DMS114 treated with DMSO at 0.1 percent for 48 hours (cell line): ENCODE data around the gene PARP6.

Source experiments
- DNase-seq: peaks from one replicate; lab custom pipeline; 2025; ENCODE audit not compliant: unreplicated experiment; lab: John Stamatoyannopoulos, UW

Gene PARP6

DNA sequence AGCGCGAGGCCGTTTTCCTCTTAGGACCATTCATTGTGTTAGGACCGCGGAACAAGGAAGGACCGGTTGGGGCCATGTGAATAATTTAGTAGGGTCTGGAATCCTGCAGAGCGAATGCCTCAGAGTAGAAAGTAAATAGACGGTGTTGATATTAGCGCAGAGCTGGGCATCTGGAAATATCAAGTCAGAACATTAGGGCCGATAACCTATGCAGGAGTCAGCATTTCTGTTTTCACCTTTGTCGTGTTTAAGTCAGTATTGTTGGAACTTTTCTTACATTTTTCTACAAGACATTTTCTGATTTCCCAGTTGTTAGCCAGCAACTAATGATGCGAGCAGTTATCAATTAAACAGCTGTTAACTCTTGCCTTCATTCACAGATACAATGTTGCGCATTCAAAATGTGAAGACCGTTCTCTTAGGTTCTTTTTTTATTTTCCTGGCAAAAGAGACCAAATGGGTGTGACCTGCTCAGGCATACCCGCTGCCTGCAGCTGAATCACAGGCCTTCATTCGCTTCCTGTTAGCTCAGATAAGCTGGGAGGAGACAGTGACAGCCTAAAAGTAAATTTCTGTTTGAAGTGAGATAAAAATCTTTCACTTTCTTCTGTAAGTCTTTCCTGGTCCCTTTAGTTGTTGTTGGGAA is 40.4 kb downstream of the PARP6 start:
- no peak for DNase-seq

- DNase-seq: peak; percentile 91
Observed at GRCh38 chr15:72231066-72231832, 41.1 kb downstream of the PARP6 start, which contains the start of gene PKM. PKM (minus strand) TSS chr15:72231190; CDS start chr15:72219097, 12,093 bp downstream.

DNA sequence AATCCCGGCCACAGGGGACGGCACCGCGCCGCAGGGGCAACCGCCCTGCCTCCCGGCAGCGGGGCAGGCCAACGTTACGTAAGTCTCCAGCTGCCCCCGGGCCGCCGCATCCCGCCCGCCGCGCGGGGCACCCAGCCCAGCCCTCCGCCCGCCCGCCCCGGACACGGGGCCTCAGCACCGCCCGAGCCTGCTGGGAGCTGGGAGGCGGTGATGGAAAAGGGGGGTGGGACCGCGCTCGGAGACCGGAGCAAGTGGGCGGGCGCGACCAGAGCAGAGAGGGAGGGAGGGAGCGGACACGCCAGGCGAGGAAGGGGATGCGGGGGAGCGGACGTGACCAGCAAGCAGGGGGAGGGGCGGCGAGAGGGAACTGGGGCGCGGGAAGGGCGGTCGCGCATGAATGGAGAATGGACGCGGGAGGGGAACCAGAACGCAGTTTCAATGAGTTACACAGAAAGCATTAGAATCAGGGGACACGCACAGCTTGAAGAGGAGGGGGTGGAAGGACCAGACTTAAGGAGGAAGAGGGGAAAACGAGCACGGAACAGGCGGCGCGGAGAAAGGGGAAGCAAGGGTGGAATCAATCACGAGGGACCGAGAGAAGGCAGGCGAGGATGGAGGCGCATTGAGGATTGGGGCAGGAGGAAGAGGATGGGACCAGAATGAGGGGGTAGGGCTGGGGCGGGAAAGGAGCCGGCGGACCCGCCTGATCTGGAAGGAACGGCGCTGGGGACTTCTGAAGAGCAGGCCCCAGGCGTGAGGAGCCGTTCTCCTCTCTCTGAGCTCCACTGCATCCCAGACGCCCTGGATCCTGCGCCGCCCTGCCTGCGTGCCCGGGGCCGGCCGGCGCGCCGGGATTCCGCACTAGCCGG is 41.9 kb downstream of the PARP6 start:
- DNase-seq: peak; percentile 65

DNA sequence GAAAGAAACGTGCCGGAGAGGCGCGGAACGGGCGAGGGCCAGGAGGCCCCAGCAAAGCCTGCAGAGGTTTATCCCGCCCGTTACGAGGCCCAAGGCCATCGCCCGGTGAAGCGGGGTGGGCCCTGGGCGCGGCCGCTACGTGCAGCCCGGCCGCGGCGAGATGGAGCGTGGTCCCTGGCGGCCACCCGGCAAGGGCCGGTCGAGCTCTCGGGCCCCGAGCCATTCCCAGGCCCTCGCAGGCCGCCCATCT is 42.5 kb downstream of the PARP6 start:
- no peak for DNase-seq

DNA sequence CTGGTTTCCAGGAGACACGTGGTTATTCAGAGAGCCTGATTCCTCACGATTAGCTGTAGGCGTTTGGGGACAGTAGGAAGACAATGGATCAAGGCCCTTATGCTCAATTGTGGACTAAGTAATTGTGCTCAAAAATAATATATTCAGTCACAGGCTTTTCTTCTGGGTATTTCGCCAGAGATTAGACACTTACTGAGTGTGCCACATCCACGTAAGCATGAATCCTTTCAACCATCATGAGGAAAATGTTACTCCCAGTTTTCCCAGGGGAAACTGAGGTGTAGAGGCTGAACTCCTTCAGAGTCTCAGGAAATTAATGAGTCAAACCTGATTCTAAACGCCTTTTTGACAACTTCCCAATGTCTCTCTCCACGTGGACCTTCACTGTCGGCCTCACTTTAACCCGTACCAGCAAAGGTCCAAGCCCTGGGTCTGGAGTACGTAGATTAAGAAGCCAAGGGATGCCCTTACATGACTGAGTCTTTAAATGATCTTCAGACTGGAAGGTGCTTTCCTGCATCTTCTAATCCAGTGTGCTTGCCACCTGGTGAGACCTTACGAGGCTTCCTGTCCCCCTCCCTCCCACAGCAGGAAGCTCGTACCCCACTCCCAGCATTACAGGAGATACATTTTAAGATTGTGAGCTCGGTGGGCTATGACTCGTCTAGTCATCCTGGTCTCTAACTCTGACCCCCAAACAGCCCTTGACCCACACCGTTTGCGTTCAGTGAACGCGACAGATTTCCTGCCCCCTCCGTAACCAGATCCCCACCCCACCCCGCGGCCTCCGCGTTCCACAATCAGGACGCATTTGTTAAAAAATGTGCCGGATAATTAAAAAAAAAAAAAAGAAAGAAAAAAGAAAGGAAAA is 43.0 kb downstream of the PARP6 start:
- DNase-seq: no peak

- DNase-seq: no peak
Observed at GRCh38 chr15:72227720-72228119, 44.6 kb downstream of the PARP6 start.

- DNase-seq: no peak
Observed at GRCh38 chr15:72227192-72227586, 45.2 kb downstream of the PARP6 start.

DNA sequence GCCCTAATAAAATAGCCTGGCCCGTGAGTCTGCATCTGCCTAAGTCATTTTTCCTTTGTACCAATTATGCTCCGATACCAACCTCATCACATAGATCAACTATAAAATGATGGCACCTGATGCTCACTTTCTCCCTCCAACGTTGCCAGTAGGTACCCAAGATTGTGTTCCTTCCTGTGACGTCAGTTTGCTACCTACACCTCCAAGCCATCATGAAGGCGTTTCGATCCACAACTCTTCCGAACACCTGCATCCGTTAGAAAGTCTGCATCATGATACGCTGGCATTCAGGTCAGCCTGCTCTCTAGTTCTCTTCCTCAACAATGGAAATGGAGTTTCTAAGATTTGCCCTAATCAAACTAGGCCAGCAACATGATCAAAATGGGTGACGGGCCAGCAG is 49.1 kb downstream of the PARP6 start:
- DNase-seq: no peak

GRCh38 chr15:72222393-72222792 is 50.0 kb downstream of the PARP6 start:
- DNase-seq: no peak

- DNase-seq: no peak
Observed at GRCh38 chr15:72220687-72221086, 51.7 kb downstream of the PARP6 start.

DNA sequence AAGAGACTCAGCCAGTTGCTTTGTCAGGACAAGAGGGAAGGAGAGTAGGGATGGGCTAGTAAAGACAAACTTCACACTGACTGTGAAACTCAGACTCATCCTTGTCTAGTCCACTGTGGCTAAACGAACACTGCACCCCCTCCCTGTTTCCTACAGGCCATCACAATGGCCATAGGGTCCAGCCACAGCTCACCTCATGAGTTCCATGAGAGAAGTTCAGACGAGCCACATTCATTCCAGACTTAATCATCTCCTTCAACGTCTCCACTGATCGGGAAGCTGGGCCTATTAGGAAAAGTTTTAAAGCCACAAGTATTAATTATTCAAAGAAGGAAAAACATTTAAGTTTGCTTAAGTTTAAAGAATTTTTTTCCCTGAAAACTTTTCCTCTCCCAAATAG is 55.1 kb downstream of the PARP6 start:
- no peak for DNase-seq

GRCh38 chr15:72216079-72216478 is 56.3 kb downstream of the PARP6 start:
- DNase-seq: no peak

DNA sequence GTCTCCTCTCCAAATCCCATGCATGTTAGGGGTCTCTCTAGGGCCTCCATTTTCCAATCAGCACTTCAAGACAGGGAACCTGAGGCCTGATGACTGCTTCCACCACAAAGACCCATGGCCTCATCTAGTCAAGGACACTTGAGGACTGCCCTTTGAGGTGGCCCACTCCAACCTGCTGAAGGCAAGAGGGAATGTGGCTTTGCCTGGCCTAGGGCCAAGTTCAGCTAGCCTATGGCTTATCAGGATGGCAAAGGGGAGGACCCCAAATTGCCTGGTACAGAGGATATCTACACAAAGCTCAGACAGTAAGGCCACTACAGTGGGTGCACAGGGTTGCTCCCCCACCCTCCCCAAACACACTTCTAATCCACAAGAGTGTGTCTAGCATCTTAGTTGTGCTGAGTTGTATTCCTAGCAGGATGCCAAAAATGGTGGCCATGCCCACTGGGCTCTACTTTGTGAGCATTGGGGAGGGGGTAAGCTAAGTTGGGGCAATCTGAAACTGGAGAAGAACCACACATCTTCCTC is 64.7 kb downstream of the PARP6 start:
- DNase-seq: no peak

DNA sequence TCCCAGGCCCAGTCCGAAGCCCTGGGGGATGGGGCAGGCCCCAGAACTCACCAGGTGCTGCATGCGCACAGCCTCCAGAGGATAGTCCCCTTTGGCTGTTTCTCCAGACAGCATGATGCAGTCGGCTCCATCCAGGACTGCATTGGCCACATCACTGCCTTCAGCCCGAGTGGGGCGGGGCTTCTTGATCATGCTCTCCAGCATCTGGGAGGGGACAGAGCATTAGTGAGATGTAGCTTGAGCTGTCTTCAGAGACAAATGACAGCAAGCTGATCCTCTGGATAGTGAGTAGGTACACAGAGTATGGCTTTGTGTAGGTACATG is 65.7 kb downstream of the PARP6 start:
- DNase-seq: no peak

- DNase-seq: no peak
Observed at GRCh38 chr15:72205896-72206676, 66.3 kb downstream of the PARP6 start.

- DNase-seq: no peak
Observed at GRCh38 chr15:72205273-72205672, 67.1 kb downstream of the PARP6 start.

- no peak for DNase-seq
Observed at GRCh38 chr15:72203507-72203837, 68.9 kb downstream of the PARP6 start.

- no peak for DNase-seq
Observed at GRCh38 chr15:72202801-72203506, 69.4 kb downstream of the PARP6 start.

DNA sequence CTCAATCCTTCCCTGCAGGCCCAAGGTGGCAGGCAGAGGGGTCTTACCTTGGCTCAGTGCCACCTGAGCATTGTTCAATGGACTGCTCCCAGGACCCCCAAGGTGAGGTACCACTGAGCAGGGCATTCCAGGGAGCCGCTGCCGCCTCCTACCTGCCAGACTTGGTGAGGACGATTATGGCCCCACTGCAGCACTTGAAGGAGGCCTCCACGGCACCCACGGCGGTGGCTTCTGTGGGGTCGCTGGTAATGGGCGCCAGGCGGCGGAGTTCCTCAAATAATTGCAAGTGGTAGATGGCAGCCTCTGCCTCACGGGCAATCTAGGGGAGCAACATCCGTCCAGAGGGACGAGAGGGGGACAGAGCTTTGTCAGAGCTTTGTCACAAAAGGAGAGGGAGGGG is 70.1 kb downstream of the PARP6 start:
- DNase-seq: no peak
